H9 (cell line): ENCODE data around the gene PDCD4. TPM values are rescaled to one million over a fixed set of nuclear protein-coding genes. Genes with fewer than 3 reads are reported as not detected.
"Not testable (repeated sequence)": the region's sequence is repeated elsewhere in the genome, so short reads cannot be mapped to it uniquely, and the experiment has no call there.

ENCODE experiments used
- DNase-seq: peaks from one replicate; pipeline ENCODE4 v3.0.0-alpha.2; 2017
- H2AFZ ChIP-seq: one replicate; pipeline ENCODE4 v1.6.1; 2013; ENCODE audit warnings: mild to moderate bottlenecking, low read length, control low read depth, moderate library complexity
- H2AK5ac ChIP-seq: 2 replicates; pipeline ENCODE4 v1.6.1; 2013; ENCODE audit warnings: low read length, control low read depth, mixed read lengths; ENCODE audit not compliant: insufficient read length
- H2BK120ac ChIP-seq: one replicate; pipeline ENCODE4 v1.6.1; 2013; ENCODE audit warnings: low read depth, mild to moderate bottlenecking, low read length, control low read depth, inconsistent platforms; ENCODE audit not compliant: poor library complexity, severe bottlenecking
- H2BK12ac ChIP-seq: 2 replicates; pipeline ENCODE4 v1.6.1; 2013; ENCODE audit warnings: low read length, control low read depth, mixed read lengths, low read depth; ENCODE audit not compliant: insufficient read length
- H2BK15ac ChIP-seq: 2 replicates; pipeline ENCODE4 v1.6.1; 2013; ENCODE audit warnings: low read depth, low read length, control low read depth
- H2BK20ac ChIP-seq: one replicate; pipeline ENCODE4 v1.6.1; 2013; ENCODE audit warnings: low read depth, mild to moderate bottlenecking, low read length, control low read depth, inconsistent platforms; ENCODE audit not compliant: poor library complexity, severe bottlenecking
- H2BK5ac ChIP-seq: 2 replicates; pipeline ENCODE4 v1.6.1; 2013; ENCODE audit warnings: low read length, control low read depth, mixed read lengths; ENCODE audit not compliant: insufficient read length
- H3K14ac ChIP-seq: 2 replicates; pipeline ENCODE4 v1.6.1; 2013; ENCODE audit warnings: low read length, control low read depth; ENCODE audit not compliant: insufficient read depth
- H3K18ac ChIP-seq: 2 replicates; pipeline ENCODE4 v1.6.1; 2013; ENCODE audit warnings: low read depth, mild to moderate bottlenecking, mixed read lengths, low read length, control low read depth; ENCODE audit not compliant: insufficient read length
- H3K23ac ChIP-seq: 2 replicates; pipeline ENCODE4 v1.6.1; 2013; ENCODE audit warnings: low read length, control low read depth, mixed read lengths, low read depth; ENCODE audit not compliant: insufficient read length
- H3K23me2 ChIP-seq: 2 replicates; pipeline ENCODE4 v1.6.1; 2013; ENCODE audit warnings: low read depth, mild to moderate bottlenecking, mixed read lengths, low read length, control low read depth; ENCODE audit not compliant: insufficient read length, poor library complexity, severe bottlenecking
- H3K27ac ChIP-seq: 2 replicates; pipeline ENCODE4 v1.5.1; 2013; ENCODE audit warnings: low read length, control low read depth, mixed read lengths, low read depth; ENCODE audit not compliant: insufficient read length
- H3K27me3 ChIP-seq: 2 replicates; pipeline ENCODE4 v1.6.1; 2013; ENCODE audit warnings: low read length, control low read depth, inconsistent platforms; ENCODE audit not compliant: insufficient read depth
- H3K4ac ChIP-seq: 2 replicates; pipeline ENCODE4 v1.6.1; 2013; ENCODE audit warnings: low read depth, mild to moderate bottlenecking, control low read depth, inconsistent platforms, low read length, moderate library complexity
- H3K4me1 ChIP-seq: 2 replicates; pipeline ENCODE4 v1.6.1; 2013; ENCODE audit warnings: low read length, control low read depth, inconsistent platforms; ENCODE audit not compliant: insufficient read depth
- H3K4me2 ChIP-seq: 2 replicates; pipeline ENCODE4 v1.6.1; 2013; ENCODE audit warnings: low read length, control low read depth, mixed read lengths; ENCODE audit not compliant: insufficient read length, insufficient read depth
- H3K56ac ChIP-seq: 2 replicates; pipeline ENCODE4 v1.6.1; 2013; ENCODE audit warnings: low read depth, mild to moderate bottlenecking, mixed read lengths, low read length, control low read depth; ENCODE audit not compliant: insufficient read length
- H3K79me1 ChIP-seq: 2 replicates; pipeline ENCODE4 v1.6.1; 2013; ENCODE audit warnings: low read depth, mild to moderate bottlenecking, moderate library complexity, low read length, control low read depth, inconsistent platforms; ENCODE audit not compliant: insufficient read depth, poor library complexity, severe bottlenecking
- H3K79me2 ChIP-seq: 2 replicates; pipeline ENCODE4 v1.6.1; 2013; ENCODE audit warnings: low read length, control low read depth, inconsistent platforms; ENCODE audit not compliant: insufficient read depth
- H3K9ac ChIP-seq: 2 replicates; pipeline ENCODE4 v1.6.1; 2013; ENCODE audit warnings: low read length, control low read depth, mixed read lengths; ENCODE audit not compliant: insufficient read length; ENCODE audit errors: extremely low read depth
- H3K9me3 ChIP-seq: one replicate; pipeline ENCODE4 v1.6.1; 2013; ENCODE audit warnings: low read depth, low read length, inconsistent platforms; ENCODE audit not compliant: control insufficient read depth
- H3T11ph ChIP-seq: one replicate; pipeline ENCODE4 v1.6.1; 2013; ENCODE audit warnings: mild to moderate bottlenecking, low read length, control low read depth, inconsistent platforms
- H4K20me1 ChIP-seq: one replicate; pipeline ENCODE4 v1.6.1; 2013; ENCODE audit not compliant: control insufficient read depth, insufficient read length, insufficient read depth
- H4K5ac ChIP-seq: 2 replicates; pipeline ENCODE4 v1.6.1; 2013; ENCODE audit warnings: low read depth, mild to moderate bottlenecking, mixed read lengths, low read length, control low read depth; ENCODE audit not compliant: insufficient read length
- H4K8ac ChIP-seq: replicated peaks from 2 replicates; pipeline ENCODE4 v1.6.1; 2013; ENCODE audit warnings: low read length, control low read depth, mixed read lengths, low read depth; ENCODE audit not compliant: insufficient read length
- H4K91ac ChIP-seq: 2 replicates; pipeline ENCODE4 v1.6.1; 2013; ENCODE audit warnings: low read depth, mild to moderate bottlenecking, moderate library complexity, mixed read lengths, low read length, control low read depth; ENCODE audit not compliant: insufficient read length
- H3K27ac Mint-ChIP-seq, 3 experiments: 2 replicates in 2 of 3; 3 replicates in 1 of 3; pipeline ENCODE4 v1.8.0; 2020 to 2021; ENCODE audit warnings: mixed read lengths in 3 of 3, mild to moderate bottlenecking in 1 of 3, moderate library complexity in 1 of 3
- H3K27me3 Mint-ChIP-seq: 2 replicates; pipeline ENCODE4 v1.8.0; 2021; ENCODE audit warnings: low read depth, mild to moderate bottlenecking, moderate library complexity, mixed read lengths
- H3K36me3 Mint-ChIP-seq, 3 experiments: 2 replicates in 2 of 3; 3 replicates in 1 of 3; pipeline ENCODE4 v1.8.0; 2020 to 2021; ENCODE audit warnings: low read depth in 3 of 3, mixed read lengths in 3 of 3; ENCODE audit not compliant: insufficient read depth in 1 of 3
- H3K4me1 Mint-ChIP-seq, 2 experiments: 2 replicates each; pipeline ENCODE4 v1.8.0; 2020; ENCODE audit warnings: mixed read lengths in 2 of 2
- H3K4me3 Mint-ChIP-seq, 2 experiments: 2 replicates in 1 of 2; 3 replicates in 1 of 2; pipeline ENCODE4 v1.8.0; 2020 to 2021; ENCODE audit warnings: mild to moderate bottlenecking in 2 of 2, mixed read lengths in 2 of 2, moderate library complexity in 1 of 2
- H3K9me3 Mint-ChIP-seq, 2 experiments: 2 replicates in 1 of 2; 3 replicates in 1 of 2; pipeline ENCODE4 v1.8.0; 2020; ENCODE audit warnings: mild to moderate bottlenecking in 2 of 2, mixed read lengths in 2 of 2, moderate library complexity in 1 of 2
- WGBS: extraction: QIAGEN DNeasy Blood & Tissue Kit; methylation state at CpG from one replicate; pipeline ENCODE4 v1.1.7; 2013; ENCODE audit warnings: missing lambda C conversion rate, low lambda C conversion rate, mixed read lengths; ENCODE audit not compliant: insufficient read length; ENCODE audit errors: extremely low coverage; 5-methylcytosine and 5-hydroxymethylcytosine counted together
- total RNA-seq: library from RNA; stranded (reverse); gene quantifications from 2 replicates; pipeline ENCODE4 v1.2.1, GENCODE V29; 2021
- TF ChIP-seq, protein P1 (sequence below): fragments of 200-600 bp; sonication (generic); conservative IDR thresholded peaks from 3 replicates; pipeline ENCODE4 v1.8.0; 2021; ENCODE audit warnings: antibody characterized with exemption, mild to moderate bottlenecking

The PDCD4 gene
- total RNA-seq, 1 experiment from 2014 or later = 29.3 TPM

DNA sequence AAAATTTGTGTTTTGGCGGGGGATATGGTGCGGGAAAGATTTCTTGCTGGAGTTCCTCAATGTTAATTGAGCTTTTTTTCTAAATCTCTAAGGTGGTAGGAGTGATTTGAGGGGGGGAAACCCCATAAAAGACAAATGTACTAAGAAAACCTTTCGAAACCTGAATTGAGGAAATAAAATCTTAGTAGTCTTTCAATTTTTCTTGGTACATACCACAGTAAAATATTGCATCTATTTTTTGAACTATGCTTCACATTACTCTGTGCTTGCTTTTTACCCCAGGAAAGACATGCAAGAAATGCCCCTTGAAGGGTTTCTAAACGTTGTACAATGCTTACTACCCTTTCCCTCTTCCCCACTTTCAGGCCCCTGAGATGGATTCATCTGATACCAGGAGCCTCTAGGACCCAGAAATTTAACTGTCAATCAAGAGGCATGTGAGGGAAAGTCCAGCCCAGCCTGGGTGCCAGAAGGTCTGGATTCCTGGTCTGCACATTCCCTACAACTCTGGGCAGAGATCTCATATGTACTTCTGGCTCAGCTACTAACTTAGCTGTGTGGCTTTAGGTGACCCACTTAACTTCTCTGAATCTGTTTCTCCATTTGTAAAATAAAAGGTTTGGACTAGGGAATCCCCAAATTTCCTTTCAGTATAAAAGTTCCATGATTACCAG, 5.8 kb upstream of the PDCD4 start:
- Mint-ChIP-seq H3K27ac (no peak overlapping the region), H3K4me1 (peaks cover 12 to 27% of the 10 kb centered on the region in 2 experiments)
- H3K4me2 ChIP-seq = no peak overlapping the region

DNA sequence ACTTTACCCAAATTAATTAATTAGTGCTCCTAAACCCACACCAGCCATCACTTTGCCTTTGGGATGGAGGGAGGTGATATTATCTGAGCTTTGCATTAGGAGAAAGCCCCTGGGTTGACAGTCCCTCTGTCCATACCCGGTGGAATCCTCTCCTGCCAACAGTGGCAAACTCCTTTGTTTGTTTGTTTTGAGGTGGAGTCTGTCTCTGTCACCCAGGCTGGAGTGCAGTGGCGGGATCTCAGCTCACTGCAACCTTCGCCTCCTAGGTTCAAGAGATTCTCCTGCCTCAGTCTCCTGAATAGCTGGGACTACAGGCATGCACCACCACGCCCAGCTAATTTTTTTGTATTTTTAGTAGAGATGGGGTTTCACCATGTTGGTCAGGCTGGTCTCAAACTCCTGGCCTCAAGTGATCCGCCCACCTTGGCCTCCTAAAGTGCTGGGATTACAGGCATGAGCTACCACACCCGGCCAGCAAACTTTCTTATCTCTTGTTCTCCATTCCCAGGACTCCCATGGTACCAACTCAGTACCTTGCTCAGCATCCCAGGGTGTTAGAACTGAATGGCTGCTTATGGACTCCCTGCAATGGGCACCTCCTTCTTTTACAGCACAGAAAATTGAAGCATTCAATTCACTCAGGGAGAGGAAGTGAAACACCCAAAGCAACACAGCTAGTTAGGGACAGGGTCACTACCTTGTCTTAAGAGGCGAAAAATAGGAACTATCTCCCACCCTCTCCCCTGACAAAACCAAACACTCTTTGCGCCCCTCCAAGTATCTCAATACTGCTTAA, 4.5 kb upstream of the PDCD4 start:
- not testable (repeated sequence) for H3K4me1 ChIP-seq, H3K79me2 ChIP-seq, H2AK5ac ChIP-seq, H4K5ac ChIP-seq, H4K20me1 ChIP-seq, H3K14ac ChIP-seq, H2BK20ac ChIP-seq, H4K8ac ChIP-seq, H3K4ac ChIP-seq, H3K27me3 ChIP-seq, H2BK15ac ChIP-seq, H2BK5ac ChIP-seq, H3T11ph ChIP-seq, DNase-seq, H3K9ac ChIP-seq, H3K23ac ChIP-seq, H3K9me3 ChIP-seq, H3K4me3 Mint-ChIP-seq, H3K9me3 Mint-ChIP-seq, H3K18ac ChIP-seq, H2AFZ ChIP-seq, H3K27ac Mint-ChIP-seq, H2BK12ac ChIP-seq, H3K56ac ChIP-seq, H4K91ac ChIP-seq, H3K27me3 Mint-ChIP-seq, H3K27ac ChIP-seq, H3K4me2 ChIP-seq, H3K79me1 ChIP-seq, H3K23me2 ChIP-seq, H2BK120ac ChIP-seq, H3K36me3 Mint-ChIP-seq
- WGBS = no CpG with 5 or more reads among the region's 8 CpGs
- H3K4me1 Mint-ChIP-seq = peaks cover 17 to 32% of the 10 kb centered on the region in 2 experiments

More for the DNA sequence above, 5.8 kb upstream of the PDCD4 start:
- 100% methylated on average over 1 of the region's 4 CpGs for WGBS
- Histone ChIP-seq H2AFZ (no peak overlapping the region), H3K9me3 (no peaks in the 10 kb centered on the region), H3K56ac (no peak overlapping the region), H3K4ac (no peak overlapping the region), H3K4me1 (no peaks in the 10 kb centered on the region; the same call in 1 of the 2 replicates), H3K18ac (no peak overlapping the region), H2AK5ac (no peak overlapping the region), H4K5ac (no peak overlapping the region), H3T11ph (no peak overlapping the region), H3K27ac (no peak overlapping the region), H4K8ac (no peak overlapping the region), H2BK5ac (no peak overlapping the region), H3K79me1 (no peaks in the 10 kb centered on the region), H4K20me1 (no peaks in the 10 kb centered on the region), H3K79me2 (no peaks in the 10 kb centered on the region), H2BK12ac (no peak overlapping the region), H3K23me2 (no peaks in the 10 kb centered on the region), H2BK20ac (no peak overlapping the region), H3K9ac (no peak overlapping the region), H2BK120ac (no peak overlapping the region), H4K91ac (no peak overlapping the region), H2BK15ac (no peak overlapping the region), H3K14ac (no peak overlapping the region), H3K23ac (no peak overlapping the region), H3K27me3 (no peaks in the 10 kb centered on the region)
- H3K27me3 Mint-ChIP-seq = no peaks in the 10 kb centered on the region
- no peak for DNase-seq
- peaks cover 0 to 4% (median 0%) of the 10 kb centered on the region in 3 experiments; a peak in 1 of 7 replicates for H3K36me3 Mint-ChIP-seq
- no peaks in the 10 kb centered on the region; a peak in 1 of 5 replicates for H3K9me3 Mint-ChIP-seq
- TF ChIP-seq, protein P1, sequence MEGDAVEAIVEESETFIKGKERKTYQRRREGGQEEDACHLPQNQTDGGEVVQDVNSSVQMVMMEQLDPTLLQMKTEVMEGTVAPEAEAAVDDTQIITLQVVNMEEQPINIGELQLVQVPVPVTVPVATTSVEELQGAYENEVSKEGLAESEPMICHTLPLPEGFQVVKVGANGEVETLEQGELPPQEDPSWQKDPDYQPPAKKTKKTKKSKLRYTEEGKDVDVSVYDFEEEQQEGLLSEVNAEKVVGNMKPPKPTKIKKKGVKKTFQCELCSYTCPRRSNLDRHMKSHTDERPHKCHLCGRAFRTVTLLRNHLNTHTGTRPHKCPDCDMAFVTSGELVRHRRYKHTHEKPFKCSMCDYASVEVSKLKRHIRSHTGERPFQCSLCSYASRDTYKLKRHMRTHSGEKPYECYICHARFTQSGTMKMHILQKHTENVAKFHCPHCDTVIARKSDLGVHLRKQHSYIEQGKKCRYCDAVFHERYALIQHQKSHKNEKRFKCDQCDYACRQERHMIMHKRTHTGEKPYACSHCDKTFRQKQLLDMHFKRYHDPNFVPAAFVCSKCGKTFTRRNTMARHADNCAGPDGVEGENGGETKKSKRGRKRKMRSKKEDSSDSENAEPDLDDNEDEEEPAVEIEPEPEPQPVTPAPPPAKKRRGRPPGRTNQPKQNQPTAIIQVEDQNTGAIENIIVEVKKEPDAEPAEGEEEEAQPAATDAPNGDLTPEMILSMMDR = no peak
- H3K4me3 Mint-ChIP-seq = no peak overlapping the region
